IPS-11a (cell line): ENCODE results near the gene LRTM2.

ENCODE experiments used
- H3K4me3 ChIP-seq: one replicate; pipeline ENCODE4 v1.5.1; 2013; ENCODE audit warnings: low read depth, low read length, control low read depth

The LRTM2 gene

DNA sequence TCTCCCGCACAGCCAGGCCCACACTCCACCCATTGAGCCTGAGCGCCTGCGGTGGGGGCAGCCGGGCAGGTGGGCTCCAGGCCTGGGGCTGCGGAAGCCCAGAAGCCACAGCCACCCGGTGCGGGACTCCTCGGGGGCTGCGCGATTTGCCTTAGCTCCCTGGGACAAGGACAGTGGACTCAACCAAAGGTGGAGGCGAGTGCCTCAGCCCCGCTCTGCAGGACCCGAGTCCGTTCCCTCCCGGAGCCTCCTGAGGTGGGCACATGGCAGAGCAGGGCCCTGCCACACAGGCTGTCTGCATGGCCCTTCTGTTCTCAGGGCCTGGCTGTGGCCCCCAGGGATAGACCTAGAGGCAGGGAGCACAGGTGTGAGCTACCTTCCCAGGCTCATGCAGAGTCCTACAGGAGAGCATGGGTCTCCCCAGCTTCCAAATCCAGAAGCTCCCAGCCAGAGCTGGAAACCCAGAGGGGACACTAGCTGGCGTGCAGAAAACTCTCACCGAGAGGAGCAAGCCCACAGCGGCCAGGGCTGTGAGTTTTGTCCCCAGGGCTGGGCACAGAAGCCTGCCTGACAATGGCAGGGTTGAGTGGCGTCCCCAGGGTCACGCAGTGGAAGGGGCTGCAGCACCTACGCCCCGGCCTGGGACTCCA, 22.2 kb upstream of the LRTM2 start:
- no peak overlapping the region for H3K4me3 ChIP-seq

DNA sequence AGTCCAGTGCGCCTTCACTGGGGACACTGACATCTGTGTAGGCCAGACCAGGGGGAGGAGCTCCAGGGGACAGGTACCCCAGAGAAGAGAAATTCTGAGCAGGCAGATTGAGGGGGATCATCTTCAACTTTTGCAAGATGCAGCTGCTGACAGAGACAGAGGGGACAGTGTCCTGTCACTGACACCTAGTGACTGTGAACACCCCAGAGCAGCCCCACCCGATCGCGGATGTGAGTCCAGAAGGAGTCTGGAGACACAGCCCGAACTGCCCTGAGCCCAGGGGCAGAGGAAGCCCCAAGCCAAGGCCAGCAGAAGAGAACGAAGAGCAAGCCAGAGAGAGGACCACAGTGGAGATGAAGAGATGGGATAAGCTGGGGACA, 21.7 kb upstream of the LRTM2 start:
- H3K4me3 ChIP-seq, result no peak overlapping the region

GRCh38 chr12:1799051-1799881, 21.1 kb upstream of the LRTM2 start:
- no peak overlapping the region for H3K4me3 ChIP-seq

DNA sequence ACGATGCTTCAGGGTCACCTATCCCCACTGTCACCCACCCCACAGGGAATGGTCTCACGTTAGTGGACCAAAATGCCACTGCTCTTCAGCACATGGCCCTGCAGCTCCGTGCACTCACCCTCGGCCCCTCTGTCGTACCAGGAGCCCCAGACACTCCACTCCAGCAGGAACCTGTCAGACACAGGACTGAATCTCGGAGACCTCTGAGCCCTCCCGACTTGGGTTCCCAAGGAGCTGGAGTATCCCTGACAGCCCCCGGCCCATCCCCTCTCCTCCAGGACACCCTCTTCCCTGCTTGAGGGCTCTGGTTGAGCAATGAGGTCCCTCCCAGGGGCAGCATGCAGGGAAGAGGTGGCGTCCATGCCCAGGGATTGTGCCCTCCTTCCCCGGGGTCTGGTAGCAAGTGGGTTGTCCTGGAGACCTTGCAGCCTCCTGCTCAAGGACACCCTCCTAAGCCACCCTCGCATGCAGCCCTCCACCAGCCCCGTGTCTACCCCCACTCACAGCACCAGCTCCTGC, 20.4 kb upstream of the LRTM2 start:
- no peak overlapping the region for H3K4me3 ChIP-seq

- H3K4me3 ChIP-seq, result no peak overlapping the region
Observed at GRCh38 chr12:1800401-1801302, 19.7 kb upstream of the LRTM2 start.

GRCh38 chr12:1801303-1801975, 18.9 kb upstream of the LRTM2 start:
- no peak overlapping the region for H3K4me3 ChIP-seq

GRCh38 chr12:1803736-1804135, 16.6 kb upstream of the LRTM2 start:
- H3K4me3 ChIP-seq, result no peak overlapping the region

DNA sequence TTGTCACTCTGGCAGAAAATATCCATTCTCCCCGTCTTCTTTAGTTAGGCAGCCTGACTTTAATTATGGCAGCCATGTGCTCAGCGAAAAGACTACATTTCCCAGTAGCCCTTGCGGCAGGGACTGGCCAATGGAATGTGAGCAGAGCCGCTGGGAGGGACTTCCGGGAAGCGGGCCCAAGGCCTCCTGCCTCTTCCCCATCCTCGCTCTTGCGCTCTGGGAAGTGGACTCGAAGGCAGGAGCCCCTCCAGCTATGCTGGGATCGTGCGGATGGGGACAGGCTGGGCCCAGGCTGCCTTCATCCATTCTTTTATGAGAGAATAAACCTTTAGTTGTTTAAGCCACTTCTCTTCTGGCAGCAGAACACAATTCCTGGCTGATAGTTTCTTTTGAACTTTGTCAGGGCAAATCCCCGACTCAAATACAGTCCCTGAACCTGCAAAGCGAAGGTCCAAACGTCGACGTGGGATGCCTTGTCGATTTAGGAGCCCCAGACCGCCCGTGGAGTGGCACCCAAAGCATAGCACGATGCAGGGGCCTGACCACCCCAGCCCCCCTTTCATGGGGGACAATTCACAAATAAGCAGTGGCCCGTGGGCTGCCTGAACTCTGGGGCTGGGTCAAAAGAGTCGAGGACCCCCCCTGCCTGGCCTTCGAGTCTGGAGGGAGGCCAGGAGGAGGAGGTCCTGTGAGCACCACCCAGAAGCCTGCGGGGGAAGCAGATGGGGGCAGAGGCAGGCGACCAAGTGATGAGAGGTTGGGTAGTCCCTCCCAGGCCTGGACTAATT, 15.6 kb upstream of the LRTM2 start:
- H3K4me3 ChIP-seq, result no peak overlapping the region

GRCh38 chr12:1805441-1806081, 14.8 kb upstream of the LRTM2 start:
- H3K4me3 ChIP-seq, result no peak overlapping the region

- H3K4me3 ChIP-seq, result no peak overlapping the region
Observed at GRCh38 chr12:1806301-1807086, 13.9 kb upstream of the LRTM2 start.

GRCh38 chr12:1807087-1807860, 13.1 kb upstream of the LRTM2 start:
- no peak overlapping the region for H3K4me3 ChIP-seq

- H3K4me3 ChIP-seq, result no peak overlapping the region
Observed at GRCh38 chr12:1808036-1808797, 12.1 kb upstream of the LRTM2 start.

DNA sequence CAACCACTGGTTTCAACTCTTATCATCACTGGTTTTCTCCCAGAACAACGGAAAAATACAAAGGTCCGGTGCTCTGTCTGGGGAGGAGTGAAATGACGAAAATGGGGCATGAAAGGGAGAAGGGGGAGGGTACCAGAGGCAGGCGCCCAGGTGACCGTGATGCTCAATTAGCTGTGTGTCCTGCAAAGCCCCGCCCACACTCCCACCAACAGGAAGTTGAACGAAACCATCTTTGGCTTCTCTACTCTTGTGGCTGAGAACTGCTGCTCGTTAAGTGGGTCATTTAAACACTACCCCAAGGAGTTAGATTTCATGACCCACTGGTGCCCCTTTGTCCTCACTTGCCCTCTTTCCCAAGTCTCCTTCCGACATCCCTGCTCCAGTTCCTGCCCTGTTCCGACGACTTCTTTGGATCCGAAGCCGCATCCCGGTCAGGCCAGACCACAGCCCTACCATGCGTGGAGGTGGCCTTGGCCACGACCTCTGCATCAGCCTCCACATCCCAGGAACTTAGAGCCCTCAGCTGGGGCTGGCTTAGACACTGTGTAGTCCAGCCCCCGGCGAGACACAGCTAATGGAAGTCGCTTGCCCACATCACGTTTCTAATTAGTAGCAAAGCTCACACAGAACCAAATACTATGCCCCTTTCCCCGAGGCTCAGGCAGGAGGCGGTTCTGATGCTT, 11.4 kb upstream of the LRTM2 start:
- no peak overlapping the region for H3K4me3 ChIP-seq

DNA sequence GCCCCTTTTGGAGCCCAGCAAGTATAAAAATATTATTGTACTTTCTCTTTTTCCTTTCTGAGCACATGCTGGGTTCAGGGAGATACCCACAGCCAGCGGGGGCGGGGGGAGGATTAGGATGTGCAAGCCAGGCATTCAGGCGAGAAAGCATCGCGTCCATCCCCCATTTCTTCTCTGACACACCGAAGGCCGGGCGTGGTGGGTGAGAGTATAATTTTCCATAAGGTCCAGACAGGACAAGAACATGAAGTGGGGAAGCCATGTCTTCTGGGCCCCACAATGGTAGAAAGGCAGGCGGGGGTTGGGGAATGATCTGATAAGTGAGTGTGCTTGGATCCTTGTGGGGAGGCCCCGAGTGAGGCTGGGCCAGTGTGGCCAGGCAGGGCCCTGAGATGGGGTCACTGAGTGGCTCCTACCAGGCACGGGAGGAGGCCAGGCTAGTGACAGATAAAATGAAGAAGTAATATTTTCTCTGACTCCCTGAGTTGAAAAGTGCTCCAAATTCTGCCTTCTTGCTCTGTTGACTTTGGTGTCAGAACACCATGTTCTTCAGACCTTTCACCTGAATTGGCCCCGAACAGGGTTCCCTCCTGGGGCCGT, 10.7 kb upstream of the LRTM2 start:
- no peak overlapping the region for H3K4me3 ChIP-seq

- H3K4me3 ChIP-seq, result no peak overlapping the region
Observed at GRCh38 chr12:1810201-1810930, 10.0 kb upstream of the LRTM2 start.

DNA sequence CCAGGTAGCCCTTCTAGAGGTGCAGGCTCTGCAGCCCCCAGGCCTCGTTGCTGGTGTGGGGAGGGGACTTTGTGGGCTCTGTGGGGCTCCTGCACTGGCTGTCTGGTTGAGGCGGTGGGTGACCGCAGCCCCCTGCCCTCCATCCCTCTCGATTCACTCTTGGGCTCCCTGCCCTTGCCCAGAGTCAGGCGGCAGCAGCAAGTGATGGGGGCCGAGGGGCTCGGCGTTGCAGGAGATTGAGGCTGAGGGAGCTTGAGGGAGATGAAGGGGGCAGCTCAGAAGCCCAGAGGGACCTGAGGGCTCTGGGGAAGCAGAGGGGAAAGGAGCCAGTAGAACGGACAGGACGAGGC, 9.5 kb upstream of the LRTM2 start:
- H3K4me3 ChIP-seq, result no peak overlapping the region
